HepG2 (cell line): Measurements from ENCODE around the gene MAFF. TPM values are rescaled to one million over a fixed set of nuclear protein-coding genes. Genes with fewer than 3 reads are reported as not detected.

ENCODE experiments used
- ARID5B ChIP-seq: IDR thresholded peaks from 2 replicates; pipeline ENCODE4 v1.4.0; 2020; ENCODE audit warnings: mild to moderate bottlenecking, missing genetic modification reagents
- CEBPG ChIP-seq: IDR thresholded peaks from 2 replicates; pipeline ENCODE4 v1.6.1; 2016
- CENPBD1 ChIP-seq: sonication (generic); formaldehyde crosslinking; IDR thresholded peaks from 2 replicates; pipeline ENCODE4 v1.8.0; 2022; ENCODE audit warnings: missing genetic modification reagents, low read depth, mild to moderate bottlenecking, borderline replicate concordance
- CREB1 ChIP-seq, 2 experiments: fragments of 450-650 bp in 1 of 2; IDR thresholded peaks; 2 replicates each; pipeline ENCODE4 v1.6.1; 2016 to 2017; ENCODE audit warnings: control low read depth in 1 of 2, mild to moderate bottlenecking in 1 of 2, missing compliant biosample characterization in 1 of 2, missing genetic modification characterization in 1 of 2
- HDAC1 ChIP-seq: sonication (generic); formaldehyde crosslinking; IDR thresholded peaks from 2 replicates; pipeline ENCODE4 v1.5.1; 2020; ENCODE audit warnings: mild to moderate bottlenecking, missing genetic modification reagents
- HNF4G ChIP-seq, 2 experiments: sonication (generic) in 1 of 2; formaldehyde crosslinking in 1 of 2; IDR thresholded peaks; 2 replicates each; pipeline versions ENCODE4 v1.4.0 to v1.6.1; 2011 to 2020; ENCODE audit warnings: borderline replicate concordance in 2 of 2, low read depth in 2 of 2, mild to moderate bottlenecking in 2 of 2, low read length in 1 of 2, missing genetic modification reagents in 1 of 2, moderate library complexity in 1 of 2
- IRF2 ChIP-seq: IDR thresholded peaks from 2 replicates; pipeline ENCODE4 v1.6.1; 2018; ENCODE audit warnings: missing genetic modification reagents, missing compliant biosample characterization
- MLX ChIP-seq: IDR thresholded peaks from 2 replicates; pipeline ENCODE4 v1.6.1; 2016
- MNT ChIP-seq: fragments of 450-650 bp; IDR thresholded peaks from 2 replicates; pipeline ENCODE4 v1.6.1; 2016
- MZF1 ChIP-seq: sonication (generic); formaldehyde crosslinking; IDR thresholded peaks from 2 replicates; pipeline ENCODE4 v1.8.1; 2023; ENCODE audit warnings: mild to moderate bottlenecking, missing genetic modification reagents, borderline replicate concordance
- PAX8 ChIP-seq: sonication (generic); formaldehyde crosslinking; IDR thresholded peaks from 2 replicates; pipeline ENCODE4 v1.8.0; 2022; ENCODE audit warnings: mild to moderate bottlenecking, missing genetic modification reagents, borderline replicate concordance
- PHF5A ChIP-seq: IDR thresholded peaks from one replicate; pipeline ENCODE4 v1.6.1; 2018; ENCODE audit warnings: low read depth, missing genetic modification reagents; ENCODE audit not compliant: unreplicated experiment
- POLR2AphosphoS2 ChIP-seq: IDR thresholded peaks from 2 replicates; pipeline ENCODE4 v1.6.1; 2011; ENCODE audit warnings: low read depth, low read length, improper control_type of control experiment
- RCOR2 ChIP-seq: IDR thresholded peaks from 2 replicates; pipeline ENCODE4 v1.6.1; 2016; ENCODE audit warnings: missing biosample characterization, missing genetic modification reagents
- RFX1 ChIP-seq: fragments of 450-650 bp; IDR thresholded peaks from 2 replicates; pipeline ENCODE4 v1.6.1; 2017
- SIN3B ChIP-seq: fragments of 150-350 bp; IDR thresholded peaks from 2 replicates; pipeline ENCODE4 v1.6.1; 2014; ENCODE audit warnings: low read length
- SP2 ChIP-seq: sonication (generic); formaldehyde crosslinking; IDR thresholded peaks from 2 replicates; pipeline ENCODE4 v1.5.1; 2020; ENCODE audit warnings: mild to moderate bottlenecking, missing genetic modification reagents
- TEAD2 ChIP-seq: sonication (generic); formaldehyde crosslinking; IDR thresholded peaks from 2 replicates; pipeline ENCODE4 v1.9.0; 2021; ENCODE audit warnings: missing genetic modification reagents
- TOE1 ChIP-seq: sonication (generic); formaldehyde crosslinking; IDR thresholded peaks from 2 replicates; pipeline ENCODE4 v1.4.0; 2020; ENCODE audit warnings: mild to moderate bottlenecking, missing genetic modification reagents
- ZFP90 ChIP-seq: sonication (generic); formaldehyde crosslinking; IDR thresholded peaks from 2 replicates; pipeline ENCODE4 v1.8.0; 2022; ENCODE audit warnings: missing genetic modification reagents, mild to moderate bottlenecking, inconsistent platforms, borderline replicate concordance
- ZMAT5 ChIP-seq: sonication (generic); formaldehyde crosslinking; IDR thresholded peaks from 2 replicates; pipeline ENCODE4 v1.5.0; 2020; ENCODE audit warnings: mild to moderate bottlenecking, low read depth, missing genetic modification reagents, borderline replicate concordance
- ZNF10 ChIP-seq: sonication (generic); formaldehyde crosslinking; IDR thresholded peaks from 2 replicates; pipeline ENCODE4 v1.4.0; 2020; ENCODE audit warnings: mild to moderate bottlenecking, low read depth, missing genetic modification reagents, borderline replicate concordance
- ZNF724P ChIP-seq: sonication (generic); formaldehyde crosslinking; IDR thresholded peaks from 2 replicates; pipeline ENCODE4 v1.8.0; 2022; ENCODE audit warnings: missing genetic modification reagents, borderline replicate concordance
- ZSCAN25 ChIP-seq: sonication (generic); formaldehyde crosslinking; IDR thresholded peaks from 2 replicates; pipeline ENCODE4 v1.8.0; 2022; ENCODE audit warnings: mild to moderate bottlenecking, missing genetic modification reagents
- polyA plus RNA-seq, 8 experiments: library from polyadenylated mRNA; depleted of rRNA in 3 of 8; stranded (reverse) in 7 of 8; unstranded in 1 of 8; fragments of >200 nt; fragmentation: Illumina TruSeq in 4 of 8; extraction: Trizol in 4 of 8; gene quantifications; 2 replicates each; pipeline versions ENCODE4 v1.2.1 to v1.2.3, GENCODE V29; 2011 to 2016; ENCODE audit warnings: low read depth in 4 of 8, missing spikeins in 1 of 8, mixed read lengths in 1 of 8; ENCODE audit not compliant: insufficient read depth in 1 of 8
- total RNA-seq, 5 experiments: library from RNA; depleted of rRNA; stranded (reverse); fragments of >200 nt; fragmentation: Illumina TruSeq; extraction: Trizol; gene quantifications; 2 replicates each; pipeline ENCODE4 v1.2.3, GENCODE V29; 2016; ENCODE audit warnings: low read depth in 1 of 5

MAFF gene
- total and polyA plus RNA-seq, 2 of the 13 experiments (the other 11 are each of a cell fraction or from before 2014, with no cell fraction given) = 5.4 to 14.3 TPM

GRCh38 chr22:38181453-38182200, 20.2 kb upstream of the MAFF start, which contains the start of gene PLA2G6 (continued):
- no peak for TF ChIP-seq PAX8 (CRISPR knock-in tag)
- TF ChIP-seq POLR2AphosphoS2 = no peak
- no peak for TF ChIP-seq SIN3B
- no peak for TF ChIP-seq ZNF724P
- no peak for TF ChIP-seq CEBPG (CRISPR knock-in tag)
- TF ChIP-seq PHF5A (CRISPR knock-in tag) = no peak
- TF ChIP-seq RFX1 = no peak
- TF ChIP-seq ZSCAN25 = no peak
- TF ChIP-seq TOE1 (CRISPR knock-in tag) = no peak
- TF ChIP-seq MLX (CRISPR knock-in tag) = no peak
- no peak for TF ChIP-seq RCOR2
- TF ChIP-seq CREB1 (IDR thresholded peaks at IDR 0.05) = peak; percentile 13; the same call in 1 of the 2 replicates
- TF ChIP-seq CREB1 (CRISPR knock-in tag; IDR thresholded peaks at IDR 0.05) = peak; percentile 59; the same call in 1 of the 2 replicates
- no peak for TF ChIP-seq ZNF10 (CRISPR knock-in tag)
- TF ChIP-seq MZF1 (CRISPR knock-in tag) = no peak
- TF ChIP-seq ARID5B (CRISPR knock-in tag) = no peak
- TF ChIP-seq IRF2 = 0 out of 2 replicates have a peak, but pooled peaks have one; percentile 9
- no peak; the same call in 1 of the 2 replicates for TF ChIP-seq HDAC1
- TF ChIP-seq TEAD2 (CRISPR knock-in tag) = no peak
- TF ChIP-seq ZFP90 (CRISPR knock-in tag) = no peak
- no peak for TF ChIP-seq CENPBD1 (CRISPR knock-in tag)
- TF ChIP-seq MNT = peak; percentile 77
- TF ChIP-seq ZMAT5 (CRISPR knock-in tag) = no peak
- TF ChIP-seq SP2 (CRISPR knock-in tag) = peak; percentile 73
- TF ChIP-seq HNF4G (IDR thresholded peaks at IDR 0.05; ENCODE audit: borderline replicate concordance, low read depth, low read length) = no peak
- no peak for TF ChIP-seq HNF4G (CRISPR knock-in tag; IDR thresholded peaks at IDR 0.05; ENCODE audit: borderline replicate concordance, low read depth)
